Suppressor macrophage (primary cell): ENCODE data around the gene CBX2.

Experiments used
- DNase-seq, 4 experiments: peaks; one replicate each; pipeline ENCODE4 v3.0.0-alpha.2; 2020 to 2022

Gene CBX2

GRCh38 chr17:79789943-79790804, 12.2 kb downstream of the CBX2 start:
- DNase-seq: peak in 3 of 4 experiments; percentile 50 to 83 (median 78)

GRCh38 chr17:79790805-79791734, 13.1 kb downstream of the CBX2 start:
- peak in 1 of 4 experiments; percentile 43 for DNase-seq

GRCh38 chr17:79791735-79792161, 13.8 kb downstream of the CBX2 start:
- no peak for DNase-seq

GRCh38 chr17:79792341-79792871, 14.5 kb downstream of the CBX2 start:
- no peak for DNase-seq

GRCh38 chr17:79792984-79793923, 15.3 kb downstream of the CBX2 start:
- no peak for DNase-seq

- no peak for DNase-seq
These were observed 16.0 kb downstream of the CBX2 start for GRCh38 chr17:79793924-79794304.

- no peak for DNase-seq
These were observed 16.9 kb downstream of the CBX2 start for GRCh38 chr17:79794659-79795511.

GRCh38 chr17:79795795-79796443, 18.0 kb downstream of the CBX2 start:
- peak in 1 of 4 experiments; percentile 61 for DNase-seq

- DNase-seq: peak in 2 of 4 experiments; percentile 45 to 52
These were observed 18.5 kb downstream of the CBX2 start for GRCh38 chr17:79796444-79796762.

- DNase-seq: peak; percentile 100
These were observed 19.0 kb downstream of the CBX2 start, which contains the start of gene CBX8 for GRCh38 chr17:79796763-79797491. Gene CBX8 (minus strand): TSS chr17:79797077. CDS start chr17:79796998, 79 bp downstream.

GRCh38 chr17:79797492-79798298, 19.7 kb downstream of the CBX2 start:
- DNase-seq: peak in 1 of 4 experiments; percentile 49

- DNase-seq: peak in 3 of 4 experiments; percentile 33 to 51 (median 45)
These were observed 20.6 kb downstream of the CBX2 start for GRCh38 chr17:79798299-79799173.

- no peak for DNase-seq
These were observed 21.2 kb downstream of the CBX2 start for GRCh38 chr17:79799174-79799537.

GRCh38 chr17:79799538-79800324, 21.8 kb downstream of the CBX2 start:
- peak in 1 of 4 experiments; percentile 34 for DNase-seq

GRCh38 chr17:79800325-79801155, 22.6 kb downstream of the CBX2 start:
- DNase-seq: peak in 3 of 4 experiments; percentile 38 to 59 (median 54)
